ENCODE data around the gene GBA2.

GBA2 gene

GRCh38 chr9:35743880-35744518 is 5.0 kb downstream of the GBA2 start:
- no peak for DNase-seq
- Histone ChIP-seq H3K27ac (ENCODE audit: insufficient read depth in 1 of 2, low read depth in 1 of 2, low read length in 2 of 2, poor library complexity in 1 of 2, severe bottlenecking in 2 of 2) (no peak overlapping the region), H3K27me3 (replicated peaks in 2 of 5; ENCODE audit: control insufficient read depth in 4 of 5, insufficient read depth in 5 of 5, low read length in 4 of 5) (no peaks in the 10 kb centered on the region), H3K4me1 (ENCODE audit: control extremely low read depth in 1 of 4, control insufficient read depth in 4 of 4, insufficient read depth in 4 of 4, low read length in 3 of 4) (peaks cover 10 to 40% (median 27%) of the 10 kb centered on the region in 4 experiments), H3K9me3 (ENCODE audit: control extremely low read depth in 1 of 5, control insufficient read depth in 4 of 5, insufficient read depth in 2 of 5, low read depth in 1 of 5, low read length in 4 of 5) (no peaks in the 10 kb centered on the region), H3K36me3 (ENCODE audit: control insufficient read depth in 4 of 4, insufficient read depth in 4 of 4, low read length in 3 of 4) (peaks cover 3 to 51% (median 40%) of the 10 kb centered on the region in 4 experiments), H3K4me3 (ENCODE audit: control insufficient read depth in 1 of 7, extremely low read depth in 1 of 7, insufficient read depth in 4 of 7, low read depth in 2 of 7, low read length in 6 of 7) (no peak overlapping the region)
- 97% methylated on average over 4 of the region's 8 CpGs for WGBS (ENCODE audit: insufficient coverage)
- CTCF ChIA-PET = interaction anchor here (1.1 to 15.7 kb wide), 8 partner anchors 6 to 43 kb away, joined by 3 to 190 read pairs (median 9); partner anchors contain the start of genes CREB3, MSMP and TLN1
- POLR2A ChIA-PET = interaction anchor here (0.8 kb wide), 1 partner anchor 12 kb away, joined by 4 read pairs; the partner anchor contains the start of genes CREB3 and TLN1

DNA sequence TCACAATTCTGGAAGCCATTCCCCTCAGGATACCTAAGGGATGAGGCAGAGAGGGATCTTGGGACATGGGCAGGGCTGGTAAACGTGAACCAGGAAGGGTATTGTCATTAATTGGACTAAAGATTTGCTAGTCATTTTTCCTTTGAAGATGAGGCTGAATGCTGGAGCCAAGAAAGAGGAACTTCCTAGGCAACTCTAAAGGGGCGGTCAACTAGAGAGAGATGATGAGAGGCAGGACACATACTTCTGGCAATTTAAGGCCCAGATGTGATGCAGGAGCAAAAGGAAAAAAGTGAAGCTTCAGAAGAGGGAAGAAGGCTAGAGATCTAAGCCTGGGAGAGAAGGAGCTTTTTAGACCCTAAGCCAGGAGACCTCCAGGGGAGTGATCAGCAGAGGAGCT is 5.6 kb downstream of the GBA2 start:
- POLR2A ChIA-PET = interaction anchor here (0.8 kb wide), 1 partner anchor 11 kb away, joined by 4 read pairs; the partner anchor contains the start of genes CREB3 and TLN1
- Histone ChIP-seq H3K9me3 (ENCODE audit: control extremely low read depth in 1 of 5, control insufficient read depth in 4 of 5, insufficient read depth in 2 of 5, low read depth in 1 of 5, low read length in 4 of 5) (no peaks in the 10 kb centered on the region), H3K4me3 (ENCODE audit: control insufficient read depth in 1 of 7, extremely low read depth in 1 of 7, insufficient read depth in 4 of 7, low read depth in 2 of 7, low read length in 6 of 7) (no peak overlapping the region), H3K4me1 (ENCODE audit: control extremely low read depth in 1 of 4, control insufficient read depth in 4 of 4, insufficient read depth in 4 of 4, low read length in 3 of 4) (peaks cover 10 to 40% (median 25%) of the 10 kb centered on the region in 4 experiments), H3K27me3 (replicated peaks in 2 of 5; ENCODE audit: control insufficient read depth in 4 of 5, insufficient read depth in 5 of 5, low read length in 4 of 5) (no peaks in the 10 kb centered on the region), H3K27ac (ENCODE audit: insufficient read depth in 1 of 2, low read depth in 1 of 2, low read length in 2 of 2, poor library complexity in 1 of 2, severe bottlenecking in 2 of 2) (no peak overlapping the region), H3K36me3 (ENCODE audit: control insufficient read depth in 4 of 4, insufficient read depth in 4 of 4, low read length in 3 of 4) (peaks cover 7 to 57% (median 43%) of the 10 kb centered on the region in 4 experiments)
- CTCF ChIA-PET = interaction anchor here (1.1 to 15.7 kb wide), 7 partner anchors 6 to 44 kb away, joined by 4 to 190 read pairs (median 10); partner anchors contain the start of genes CREB3, MSMP and TLN1
- WGBS (ENCODE audit: insufficient coverage) = 59% methylated on average over 2 of the region's 2 CpGs
- no peak for DNase-seq

- no peak overlapping the region for H3K27ac ChIP-seq (ENCODE audit: insufficient read depth in 1 of 2, low read depth in 1 of 2, low read length in 2 of 2, poor library complexity in 1 of 2, severe bottlenecking in 2 of 2)
- H3K9me3 ChIP-seq (ENCODE audit: control extremely low read depth in 1 of 5, control insufficient read depth in 4 of 5, insufficient read depth in 2 of 5, low read depth in 1 of 5, low read length in 4 of 5) = no peaks in the 10 kb centered on the region
- POLR2A ChIA-PET = no interaction called here
- peaks cover 15 to 74% (median 54%) of the 10 kb centered on the region in 4 experiments for H3K36me3 ChIP-seq (ENCODE audit: control insufficient read depth in 4 of 4, insufficient read depth in 4 of 4, low read length in 3 of 4)
- CTCF ChIA-PET = interaction anchor here (1.1 to 15.7 kb wide), 7 partner anchors 5 to 84 kb away, joined by 3 to 190 read pairs (median 10); partner anchors contain the start of genes CREB3, GBA2, RGP1 and TLN1
- WGBS (ENCODE audit: insufficient coverage) = 83% methylated on average over 5 of the region's 7 CpGs
- H3K4me1 ChIP-seq (ENCODE audit: control extremely low read depth in 1 of 4, control insufficient read depth in 4 of 4, insufficient read depth in 4 of 4, low read length in 3 of 4) = peaks cover 0 to 25% (median 8%) of the 10 kb centered on the region in 4 experiments
- DNase-seq = peak; percentile 39 to 70 (median 64)
- no peaks in the 10 kb centered on the region for H3K27me3 ChIP-seq (replicated peaks in 2 of 5; ENCODE audit: control insufficient read depth in 4 of 5, insufficient read depth in 5 of 5, low read length in 4 of 5)
- H3K4me3 ChIP-seq (ENCODE audit: control insufficient read depth in 1 of 7, extremely low read depth in 1 of 7, insufficient read depth in 4 of 7, low read depth in 2 of 7, low read length in 6 of 7) = no peak overlapping the region
Observed at GRCh38 chr9:35741740-35742139, 7.3 kb downstream of the GBA2 start.

DNA sequence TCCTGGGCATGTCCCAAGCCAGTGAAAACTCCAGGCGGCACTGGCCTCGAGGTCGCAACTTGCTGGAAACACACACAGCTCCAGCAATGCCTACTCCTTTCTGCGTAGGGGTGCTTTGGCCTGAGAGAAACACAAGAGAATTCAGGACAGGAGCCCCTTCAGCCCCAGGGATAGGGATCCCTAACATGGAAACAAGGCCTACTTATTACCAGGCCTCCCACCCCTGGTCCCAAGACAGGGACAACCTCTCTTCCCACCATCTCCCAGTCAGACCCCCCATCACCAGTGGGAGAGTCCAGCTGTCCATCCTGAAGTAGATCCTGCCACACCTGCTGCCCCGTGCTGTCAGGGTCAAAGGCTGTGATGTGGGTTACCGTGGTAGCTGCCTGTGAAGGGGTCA is 8.8 kb downstream of the GBA2 start:
- Histone ChIP-seq H3K27me3 (replicated peaks in 2 of 5; ENCODE audit: control insufficient read depth in 4 of 5, insufficient read depth in 5 of 5, low read length in 4 of 5) (no peaks in the 10 kb centered on the region), H3K9me3 (ENCODE audit: control extremely low read depth in 1 of 5, control insufficient read depth in 4 of 5, insufficient read depth in 2 of 5, low read depth in 1 of 5, low read length in 4 of 5) (no peaks in the 10 kb centered on the region), H3K36me3 (ENCODE audit: control insufficient read depth in 4 of 4, insufficient read depth in 4 of 4, low read length in 3 of 4) (peaks cover 17 to 89% (median 65%) of the 10 kb centered on the region in 4 experiments), H3K4me1 (ENCODE audit: control extremely low read depth in 1 of 4, control insufficient read depth in 4 of 4, insufficient read depth in 4 of 4, low read length in 3 of 4) (peaks cover 0 to 16% (median 4%) of the 10 kb centered on the region in 4 experiments), H3K4me3 (ENCODE audit: control insufficient read depth in 1 of 7, extremely low read depth in 1 of 7, insufficient read depth in 4 of 7, low read depth in 2 of 7, low read length in 6 of 7) (no peak overlapping the region), H3K27ac (ENCODE audit: insufficient read depth in 1 of 2, low read depth in 1 of 2, low read length in 2 of 2, poor library complexity in 1 of 2, severe bottlenecking in 2 of 2) (no peak overlapping the region)
- ChIA-PET POLR2A (no interaction called here), CTCF (interaction anchor here (1.0 to 15.7 kb wide), 7 partner anchors 7 to 47 kb away, joined by 3 to 190 read pairs (median 6); partner anchors contain the start of genes CREB3, GBA2, MSMP and RGP1)
- no peak for DNase-seq
- 95% methylated on average over 4 of the region's 6 CpGs for WGBS (ENCODE audit: insufficient coverage)

DNA sequence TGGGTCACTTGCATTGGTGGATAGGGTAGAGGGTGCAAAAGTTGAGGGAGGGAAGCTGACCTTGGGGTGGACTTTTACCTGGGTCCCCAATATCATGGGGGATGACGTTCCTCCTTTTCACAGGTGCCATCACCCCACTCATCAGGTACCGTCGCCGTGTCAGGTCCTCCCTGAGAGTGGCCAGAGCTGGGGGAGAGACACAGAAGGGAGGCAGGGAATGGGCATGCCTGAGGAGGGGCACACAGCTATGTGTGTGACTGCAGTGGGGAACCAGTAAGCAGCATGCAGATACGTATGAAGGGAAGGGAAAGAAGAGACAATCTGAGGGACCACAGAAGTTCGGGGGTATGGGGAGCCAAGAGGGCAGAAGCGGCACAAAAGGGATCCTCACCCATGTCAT is 10.1 kb downstream of the GBA2 start:
- Histone ChIP-seq H3K9me3 (ENCODE audit: control extremely low read depth in 1 of 5, control insufficient read depth in 4 of 5, insufficient read depth in 2 of 5, low read depth in 1 of 5, low read length in 4 of 5) (no peaks in the 10 kb centered on the region), H3K36me3 (ENCODE audit: control insufficient read depth in 4 of 4, insufficient read depth in 4 of 4, low read length in 3 of 4) (peaks cover 17 to 89% (median 59%) of the 10 kb centered on the region in 4 experiments), H3K4me1 (ENCODE audit: control extremely low read depth in 1 of 4, control insufficient read depth in 4 of 4, insufficient read depth in 4 of 4, low read length in 3 of 4) (peaks cover 0 to 17% (median 5%) of the 10 kb centered on the region in 4 experiments), H3K27ac (ENCODE audit: insufficient read depth in 1 of 2, low read depth in 1 of 2, low read length in 2 of 2, poor library complexity in 1 of 2, severe bottlenecking in 2 of 2) (no peak overlapping the region), H3K27me3 (replicated peaks in 2 of 5; ENCODE audit: control insufficient read depth in 4 of 5, insufficient read depth in 5 of 5, low read length in 4 of 5) (no peaks in the 10 kb centered on the region), H3K4me3 (ENCODE audit: control insufficient read depth in 1 of 7, extremely low read depth in 1 of 7, insufficient read depth in 4 of 7, low read depth in 2 of 7, low read length in 6 of 7) (no peak overlapping the region)
- no peak for DNase-seq
- ChIA-PET CTCF (interaction anchor here (0.6 to 15.7 kb wide), 9 partner anchors 8 to 82 kb away, joined by 3 to 190 read pairs (median 10); partner anchors contain the start of genes CCDC107, CREB3, GBA2 and MSMP), POLR2A (interaction anchor here (1.1 kb wide), 1 partner anchor 10 kb away, joined by 4 read pairs; the partner anchor contains the start of genes GBA2 and RGP1)
- 98% methylated on average over 6 of the region's 7 CpGs for WGBS (ENCODE audit: insufficient coverage)

DNA sequence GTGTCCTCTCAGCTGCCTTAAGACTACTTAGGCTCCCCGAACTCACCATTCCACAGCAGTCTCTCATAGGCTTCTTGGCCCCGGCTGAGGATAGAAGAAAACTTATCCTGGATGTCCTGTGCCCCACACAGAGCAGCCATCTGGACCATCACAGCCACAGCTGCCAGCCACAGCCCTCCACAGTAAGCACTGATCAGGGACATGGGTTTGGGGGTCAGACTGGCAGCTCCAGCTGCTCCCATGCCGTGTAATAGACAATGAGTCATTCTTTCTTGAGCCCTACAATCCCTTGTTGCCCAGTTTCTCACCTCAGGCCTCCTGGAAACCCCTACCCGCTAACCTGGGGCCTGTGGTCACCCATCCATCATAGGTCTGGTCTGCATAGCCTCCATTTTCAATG is 10.8 kb downstream of the GBA2 start:
- POLR2A ChIA-PET = no interaction called here
- CTCF ChIA-PET = interaction anchor here (0.9 to 15.7 kb wide), 11 partner anchors 9 to 122 kb away, joined by 3 to 190 read pairs (median 8); partner anchors contain the start of genes CCDC107, CREB3, GBA2 and MSMP

More for the DNA sequence above, 10.8 kb downstream of the GBA2 start:
- Histone ChIP-seq H3K4me3 (ENCODE audit: control insufficient read depth in 1 of 7, extremely low read depth in 1 of 7, insufficient read depth in 4 of 7, low read depth in 2 of 7, low read length in 6 of 7) (no peak overlapping the region), H3K9me3 (ENCODE audit: control extremely low read depth in 1 of 5, control insufficient read depth in 4 of 5, insufficient read depth in 2 of 5, low read depth in 1 of 5, low read length in 4 of 5) (no peaks in the 10 kb centered on the region), H3K27ac (ENCODE audit: insufficient read depth in 1 of 2, low read depth in 1 of 2, low read length in 2 of 2, poor library complexity in 1 of 2, severe bottlenecking in 2 of 2) (no peak overlapping the region), H3K36me3 (ENCODE audit: control insufficient read depth in 4 of 4, insufficient read depth in 4 of 4, low read length in 3 of 4) (peaks cover 17 to 82% (median 56%) of the 10 kb centered on the region in 4 experiments), H3K27me3 (replicated peaks in 2 of 5; ENCODE audit: control insufficient read depth in 4 of 5, insufficient read depth in 5 of 5, low read length in 4 of 5) (no peaks in the 10 kb centered on the region), H3K4me1 (ENCODE audit: control extremely low read depth in 1 of 4, control insufficient read depth in 4 of 4, insufficient read depth in 4 of 4, low read length in 3 of 4) (peaks cover 6 to 18% (median 12%) of the 10 kb centered on the region in 4 experiments)
- DNase-seq = no peak
- 95% methylated on average over 4 of the region's 4 CpGs for WGBS (ENCODE audit: insufficient coverage)

Measured in common myeloid progenitor, CD34-positive (primary cell).